ENCODE measurements around the gene ZNF324B.
"Not testable (repeated sequence)": the region's sequence is repeated elsewhere in the genome, so short reads cannot be mapped to it uniquely, and the experiment has no call there.

Gene ZNF324B

DNA sequence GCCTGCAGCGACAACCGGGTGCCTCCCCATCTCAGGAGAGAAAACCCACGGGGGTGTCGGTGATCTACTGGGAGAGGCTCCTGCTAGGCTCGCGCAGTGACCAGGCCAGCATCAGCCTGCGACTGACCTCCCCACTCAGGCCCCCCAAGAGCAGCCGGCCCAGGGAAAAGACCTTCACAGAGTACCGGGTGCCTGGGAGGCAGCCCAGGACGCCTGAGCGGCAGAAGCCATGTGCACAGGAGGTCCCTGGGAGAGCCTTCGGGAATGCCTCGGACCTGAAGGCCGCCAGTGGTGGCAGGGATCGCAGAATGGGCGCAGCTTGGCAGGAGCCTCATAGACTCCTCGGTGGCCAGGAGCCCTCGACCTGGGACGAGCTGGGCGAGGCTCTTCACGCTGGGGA is 3.9 kb downstream of the ZNF324B start:
- no peak for DNase-seq (ENCODE audit: low read depth)

DNA sequence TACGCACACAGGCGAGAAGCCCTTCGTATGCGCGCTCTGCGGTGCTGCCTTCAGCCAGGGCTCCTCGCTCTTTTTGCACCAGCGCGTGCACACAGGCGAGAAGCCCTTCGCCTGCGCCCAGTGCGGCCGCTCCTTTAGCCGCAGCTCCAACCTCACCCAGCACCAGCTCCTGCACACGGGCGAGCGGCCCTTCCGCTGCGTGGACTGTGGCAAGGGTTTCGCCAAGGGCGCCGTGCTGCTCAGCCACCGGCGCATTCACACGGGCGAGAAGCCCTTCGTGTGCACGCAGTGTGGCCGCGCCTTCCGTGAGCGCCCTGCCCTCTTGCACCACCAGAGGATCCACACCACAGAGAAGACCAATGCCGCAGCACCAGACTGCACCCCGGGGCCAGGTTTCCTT is 4.7 kb downstream of the ZNF324B start:
- DNase-seq (ENCODE audit: low read depth) = no peak

DNA sequence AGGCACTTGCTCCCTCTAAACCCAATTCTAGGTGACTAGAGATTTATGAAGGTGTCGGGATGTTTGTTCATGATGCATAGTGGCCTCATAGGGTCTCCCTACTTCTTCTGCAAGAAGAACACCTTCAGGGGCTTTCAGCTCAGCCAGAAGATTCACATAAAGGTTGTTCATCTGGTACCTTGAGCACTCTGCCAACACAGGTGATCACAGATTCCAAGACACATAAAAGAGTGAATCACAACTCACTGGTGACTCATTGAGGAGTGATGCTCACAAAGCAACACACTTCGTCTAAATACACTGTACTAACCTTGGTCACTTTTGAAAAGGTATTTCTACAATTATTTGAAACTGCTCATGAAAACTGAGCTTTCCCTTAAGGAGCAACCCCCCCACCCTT is 8.6 kb downstream of the ZNF324B start:
- DNase-seq (ENCODE audit: low read depth) = no peak

DNA sequence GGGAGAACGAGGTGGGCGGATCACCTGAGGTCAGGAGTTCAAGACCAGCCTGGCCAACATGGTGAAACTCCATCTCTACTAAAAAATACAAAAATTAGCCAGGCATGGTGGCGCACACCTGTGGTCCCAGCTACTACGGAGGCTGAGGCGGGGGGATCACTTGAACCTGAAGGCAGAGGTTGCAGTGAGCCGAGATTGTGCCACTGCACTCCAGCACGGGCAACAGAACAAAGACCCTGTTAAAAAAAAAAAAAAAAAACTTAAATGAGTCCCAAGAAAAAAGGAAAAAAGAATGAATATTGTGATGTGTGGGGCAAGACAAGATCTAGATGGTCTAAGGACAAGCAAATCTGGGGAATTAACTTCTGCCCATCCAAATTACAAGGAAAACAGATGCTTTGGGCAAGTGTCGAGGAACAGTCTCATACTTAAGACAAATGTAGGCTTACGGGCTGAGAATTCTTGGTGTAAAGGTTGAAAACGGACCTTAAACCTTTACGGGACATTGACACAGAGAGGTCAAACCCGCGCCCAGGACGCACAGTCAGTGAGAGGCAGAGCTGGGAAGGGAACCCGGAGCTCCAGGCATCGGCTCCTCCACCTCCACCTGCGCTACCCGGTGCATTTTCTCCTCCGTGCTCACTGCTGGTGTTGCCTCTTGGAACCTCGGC is 14.8 kb downstream of the ZNF324B start:
- no peak for DNase-seq (ENCODE audit: low read depth)

DNA sequence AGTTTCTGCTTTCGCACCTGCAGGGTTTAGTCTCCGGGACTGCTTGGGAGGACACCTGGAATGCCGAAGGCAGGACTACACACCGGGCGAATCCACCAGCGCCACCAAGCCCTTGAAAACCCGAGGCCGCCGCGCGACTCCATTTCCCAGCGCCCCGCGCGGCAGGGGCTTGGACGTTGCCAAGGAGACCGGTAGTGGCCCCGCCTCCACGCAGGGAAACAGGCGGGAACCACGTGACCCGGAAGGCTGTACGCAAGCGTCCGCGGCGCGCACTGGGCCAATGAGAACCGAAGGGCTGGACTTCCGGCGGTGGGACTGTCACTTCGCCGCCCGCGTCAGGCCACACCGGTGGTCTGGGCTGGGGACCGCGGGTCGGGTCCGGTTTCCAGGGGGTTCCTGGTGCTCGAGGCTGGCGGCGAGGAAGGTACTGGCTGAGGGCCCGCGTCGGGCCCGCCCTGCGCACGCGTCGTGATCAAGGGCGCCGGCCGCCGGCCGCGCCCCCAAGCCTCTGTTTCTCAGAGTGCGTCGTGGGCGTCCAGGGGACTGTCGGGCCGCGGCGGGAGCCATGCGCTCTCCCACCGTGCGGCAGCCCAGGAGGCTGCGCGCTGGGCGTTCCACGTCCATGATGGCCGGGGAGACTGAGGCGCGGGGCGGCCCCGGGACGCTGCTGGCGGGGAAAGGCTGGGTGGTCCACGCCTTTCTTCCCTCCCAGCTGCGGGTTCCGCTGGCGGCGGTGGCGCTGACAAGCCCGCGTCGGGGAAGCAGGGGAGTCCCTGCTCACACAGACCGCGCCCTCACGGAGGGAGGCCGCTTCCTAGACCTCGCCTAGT is 15.6 kb downstream of the ZNF324B start, which contains the start of gene ZNF324:
Gene ZNF324 (plus strand): TSS at position 321 of the 830 bp plus-strand sequence. CDS start 2,106 bp downstream, outside the sequence.
- DNase-seq (ENCODE audit: low read depth) = peak; percentile 96

DNA sequence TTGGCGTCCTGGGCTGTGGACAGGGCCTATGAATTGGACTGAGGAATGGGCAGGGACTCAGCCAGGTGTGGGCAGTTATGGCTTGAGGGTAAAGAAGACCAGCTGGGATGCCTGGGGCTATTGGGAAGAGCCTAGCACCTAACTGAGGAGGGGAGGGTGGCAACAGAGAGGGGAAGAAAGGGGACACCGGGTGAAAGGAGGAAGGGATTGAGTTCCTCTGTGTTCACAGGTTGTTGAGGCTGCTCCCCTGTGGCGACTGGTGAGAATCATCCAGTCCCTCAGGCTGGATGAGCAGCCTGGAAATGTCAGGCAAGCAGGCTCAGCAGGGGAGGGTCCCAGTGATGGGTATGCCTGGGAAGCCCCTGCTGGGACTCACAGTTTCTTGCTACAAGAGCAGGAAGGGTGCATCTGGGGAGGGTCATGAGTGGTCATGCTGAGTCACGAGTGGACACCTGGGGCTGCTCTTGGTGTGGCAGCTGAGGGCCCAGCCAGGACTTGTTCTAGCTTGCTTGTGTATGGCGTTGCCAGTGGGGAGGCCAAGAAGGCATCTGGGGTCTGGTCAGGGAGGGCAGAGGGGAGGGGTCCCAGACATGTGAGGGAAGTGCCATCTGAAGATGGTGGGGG is 16.9 kb downstream of the ZNF324B start:
- DNase-seq (ENCODE audit: low read depth) = no peak

DNA sequence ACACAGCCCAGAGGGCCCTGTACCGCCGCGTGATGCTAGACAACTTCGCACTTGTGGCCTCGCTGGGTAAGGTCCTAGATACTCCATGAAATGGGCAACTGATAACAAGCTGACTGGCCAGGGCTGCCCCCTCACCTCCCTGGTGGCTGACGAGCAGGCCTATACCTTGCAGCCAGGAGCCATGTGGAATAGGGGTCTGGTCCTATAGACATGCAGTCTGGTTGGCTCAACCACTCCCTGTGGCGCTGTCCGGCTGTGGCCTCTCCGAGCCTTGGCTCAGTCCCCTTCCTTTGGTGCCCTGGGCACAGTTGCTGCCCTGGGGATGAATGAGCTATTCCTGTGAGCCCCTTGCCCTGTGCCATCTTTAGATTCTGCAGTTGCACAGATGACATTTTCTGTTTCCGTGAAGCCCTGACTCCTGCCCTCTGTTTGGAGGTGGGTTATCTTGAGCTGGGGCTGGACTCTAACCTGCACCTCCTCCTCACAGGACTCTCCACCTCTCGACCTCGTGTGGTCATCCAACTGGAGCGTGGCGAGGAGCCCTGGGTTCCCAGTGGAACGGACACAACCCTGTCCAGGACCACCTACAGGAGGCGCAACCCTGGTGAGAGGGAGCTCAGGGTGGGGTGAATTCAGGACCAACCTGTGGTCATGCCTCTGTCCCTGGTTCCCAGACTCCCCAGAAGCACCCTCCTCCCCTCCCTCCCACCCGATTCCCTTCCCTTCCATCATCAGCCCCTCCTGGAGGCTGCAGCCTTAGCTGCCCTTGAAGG is 18.0 kb downstream of the ZNF324B start:
- DNase-seq (ENCODE audit: low read depth) = no peak

DNA sequence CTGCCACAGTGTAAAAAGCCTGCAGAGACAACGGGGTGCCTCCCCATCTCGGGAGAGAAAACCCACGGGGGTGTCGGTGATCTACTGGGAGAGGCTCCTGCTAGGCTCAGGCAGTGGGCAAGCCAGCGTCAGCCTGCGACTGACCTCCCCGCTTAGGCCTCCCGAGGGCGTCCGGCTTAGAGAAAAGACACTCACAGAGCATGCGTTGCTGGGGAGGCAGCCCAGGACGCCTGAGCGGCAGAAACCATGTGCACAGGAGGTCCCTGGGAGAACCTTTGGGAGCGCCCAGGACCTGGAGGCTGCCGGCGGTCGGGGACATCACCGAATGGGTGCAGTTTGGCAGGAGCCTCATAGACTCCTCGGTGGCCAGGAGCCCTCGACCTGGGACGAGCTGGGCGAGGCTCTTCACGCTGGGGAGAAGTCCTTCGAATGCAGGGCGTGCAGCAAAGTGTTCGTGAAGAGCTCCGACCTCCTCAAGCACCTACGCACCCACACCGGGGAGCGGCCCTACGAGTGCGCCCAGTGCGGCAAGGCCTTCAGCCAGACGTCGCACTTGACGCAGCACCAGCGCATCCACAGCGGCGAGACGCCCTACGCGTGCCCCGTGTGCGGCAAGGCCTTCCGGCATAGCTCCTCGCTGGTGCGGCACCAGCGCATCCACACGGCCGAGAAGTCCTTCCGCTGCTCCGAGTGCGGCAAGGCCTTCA is 19.6 kb downstream of the ZNF324B start:
- DNase-seq (ENCODE audit: low read depth) = not testable (repeated sequence)

DNA sequence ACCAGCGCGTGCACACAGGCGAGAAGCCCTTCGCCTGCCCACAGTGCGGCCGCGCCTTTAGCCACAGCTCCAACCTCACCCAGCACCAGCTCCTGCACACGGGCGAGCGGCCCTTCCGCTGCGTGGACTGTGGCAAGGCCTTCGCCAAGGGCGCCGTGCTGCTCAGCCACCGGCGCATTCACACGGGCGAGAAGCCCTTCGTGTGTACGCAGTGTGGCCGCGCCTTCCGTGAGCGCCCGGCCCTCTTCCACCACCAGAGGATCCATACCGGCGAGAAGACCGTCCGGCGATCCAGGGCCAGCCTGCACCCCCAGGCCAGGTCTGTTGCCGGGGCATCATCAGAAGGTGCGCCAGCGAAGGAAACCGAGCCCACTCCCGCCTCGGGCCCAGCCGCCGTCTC is 20.3 kb downstream of the ZNF324B start:
- DNase-seq (ENCODE audit: low read depth) = no peak

DNA sequence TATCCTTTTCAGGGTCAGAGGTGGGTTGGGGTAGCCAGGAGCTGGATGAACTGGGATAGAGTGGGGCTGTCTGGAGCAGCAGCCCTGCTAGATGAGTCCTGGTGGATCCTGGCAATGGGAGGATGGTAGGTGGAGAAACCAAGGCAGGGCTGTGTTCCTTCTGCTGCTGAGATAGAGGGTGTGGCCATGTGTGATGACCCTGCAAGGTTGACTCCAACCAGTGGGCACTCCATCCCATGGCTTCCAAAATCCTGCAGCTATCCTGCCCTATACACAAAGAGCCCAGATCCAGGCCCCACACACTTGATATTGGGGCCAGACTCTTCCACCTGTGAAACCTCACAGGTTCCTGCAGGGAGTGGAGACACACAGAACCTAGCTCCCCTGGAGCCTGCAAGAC is 22.4 kb downstream of the ZNF324B start:
- no peak for DNase-seq (ENCODE audit: low read depth)

DNA sequence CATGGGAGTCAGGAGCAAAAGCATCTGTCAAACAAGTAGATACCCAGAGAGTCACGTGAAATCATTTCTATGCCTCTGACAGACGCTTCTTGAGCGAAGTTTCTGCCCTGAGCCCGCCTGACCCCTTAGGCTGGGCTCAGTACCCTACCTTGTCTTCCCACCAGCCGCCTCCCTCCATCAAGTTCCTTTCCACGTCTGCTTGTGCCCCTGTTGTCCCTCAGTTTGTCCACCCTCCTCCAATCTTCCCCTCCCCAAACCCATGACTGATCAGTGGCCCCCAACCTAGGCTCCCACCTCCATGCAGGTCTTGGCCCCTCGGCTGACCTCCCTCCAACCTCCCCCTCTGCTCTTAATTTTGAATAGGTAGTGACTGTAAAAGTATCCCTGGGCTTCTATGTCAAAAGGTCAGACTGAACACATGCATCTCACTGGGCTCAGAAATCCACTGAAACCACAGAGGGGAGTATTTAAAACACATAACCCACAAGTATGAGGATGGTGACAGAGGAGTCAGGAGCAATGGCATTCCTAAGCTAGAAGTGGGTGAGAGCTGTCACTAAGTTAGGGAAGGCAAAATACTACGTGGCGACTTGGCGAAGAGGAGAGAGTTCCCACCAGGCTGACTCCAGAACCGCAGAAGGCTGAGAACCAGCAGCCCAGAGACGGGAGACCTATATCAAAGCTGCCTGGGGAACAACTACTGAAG is 23.0 kb downstream of the ZNF324B start:
- no peak for DNase-seq (ENCODE audit: low read depth)

DNA sequence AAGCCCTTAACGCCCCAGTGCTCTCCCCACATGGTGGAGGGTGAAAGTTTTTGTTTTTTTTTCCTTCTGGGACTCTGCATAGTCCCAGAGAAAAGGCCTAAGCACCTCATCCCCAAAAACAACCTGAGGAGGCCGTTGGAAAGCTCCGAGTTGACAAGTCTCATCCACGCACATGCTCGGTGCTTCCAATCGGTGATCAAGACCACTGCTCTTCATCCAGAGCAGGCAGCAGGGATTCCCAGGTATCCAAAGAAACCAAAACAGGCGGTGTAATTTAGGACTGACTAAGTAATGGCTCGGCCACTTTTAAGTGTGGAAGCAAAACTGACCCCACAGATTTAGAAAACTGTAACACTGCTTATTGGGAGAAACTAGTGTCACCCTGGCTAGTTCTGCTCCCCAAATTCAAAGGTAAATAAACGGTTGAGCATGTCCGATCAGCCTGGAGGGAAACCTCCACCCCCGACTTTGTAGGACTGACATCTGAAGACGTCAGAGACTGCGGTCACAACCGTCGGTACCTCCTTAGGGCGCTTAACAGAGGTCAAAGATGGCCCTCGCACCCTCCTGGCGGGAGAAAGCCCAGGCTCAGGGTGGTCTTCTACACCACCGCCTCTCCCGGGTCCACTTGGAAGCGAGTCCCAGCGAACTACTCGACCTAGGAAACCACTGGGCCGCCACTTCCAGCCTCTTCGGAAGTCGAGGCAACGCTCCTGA is 23.7 kb downstream of the ZNF324B start:
- DNase-seq (ENCODE audit: low read depth) = no peak

DNA sequence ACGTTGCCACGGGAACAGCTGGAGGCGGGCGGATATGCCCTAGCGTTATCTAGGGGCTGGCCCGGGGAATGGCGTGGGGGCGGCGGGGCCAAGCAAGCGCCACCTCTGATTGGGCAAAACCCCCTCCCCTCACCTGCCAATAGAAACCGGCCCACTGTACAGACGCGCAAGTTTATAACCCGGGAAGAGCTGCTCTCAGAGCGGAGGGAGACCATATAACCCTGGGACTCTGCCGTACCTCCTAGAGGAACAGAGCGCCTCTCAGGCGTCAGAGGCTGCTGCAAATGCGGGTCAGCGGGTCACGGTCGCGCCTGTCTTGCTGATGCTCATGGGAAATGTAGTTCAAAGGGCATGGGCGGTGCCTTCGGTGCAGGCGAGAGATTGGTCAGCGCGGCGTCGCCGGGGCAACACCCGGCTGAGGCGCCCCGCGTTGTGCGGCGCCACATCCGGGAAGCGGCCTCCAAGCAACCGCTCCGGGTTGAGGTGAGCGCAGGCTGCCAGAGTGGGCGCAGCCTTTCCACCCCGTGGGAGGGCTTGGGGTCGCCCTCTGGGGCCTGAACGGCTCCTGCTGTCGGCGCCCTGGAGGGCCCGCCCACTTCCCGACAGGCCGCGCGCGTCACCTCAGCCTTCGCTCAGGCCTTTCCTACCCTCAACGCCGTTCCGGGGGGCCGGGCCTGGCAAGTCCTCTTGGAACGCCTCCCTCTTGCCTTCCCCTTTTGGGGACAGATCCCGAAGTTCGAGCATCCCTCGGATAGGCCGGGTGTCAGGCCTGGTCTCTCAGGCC is 24.5 kb downstream of the ZNF324B start, which contains the start of gene ZNF446:
Gene ZNF446 (plus strand): TSS at position 639 of the 784 bp plus-strand sequence. CDS start 867 bp downstream, outside the sequence.
- peak; percentile 92 for DNase-seq (ENCODE audit: low read depth)

DNA sequence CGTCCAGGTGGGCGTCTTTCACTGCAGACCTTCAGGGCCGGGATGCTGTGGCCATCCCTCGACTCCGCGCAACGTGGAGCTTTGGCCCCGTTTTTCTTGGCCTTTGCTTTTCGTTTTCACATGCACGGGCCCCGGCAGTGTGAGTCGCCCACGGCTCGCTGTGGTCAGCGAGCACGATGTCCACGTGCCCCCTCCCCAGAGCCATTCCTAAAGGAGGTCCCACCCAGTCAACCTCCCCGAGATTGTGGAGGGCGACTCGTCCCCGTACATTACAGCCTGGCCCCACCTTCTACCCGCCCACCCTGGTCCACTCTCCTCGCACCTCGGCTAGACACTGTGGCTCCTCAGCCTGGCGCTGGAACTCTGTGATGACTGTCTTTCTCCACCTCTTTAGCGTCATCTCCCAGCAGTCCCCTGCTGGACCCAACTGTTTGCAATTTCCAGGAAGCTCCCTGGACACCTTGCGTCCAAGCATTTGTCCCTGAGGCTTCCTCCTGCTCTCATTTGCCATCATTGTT is 25.1 kb downstream of the ZNF324B start:
- DNase-seq (ENCODE audit: low read depth) = no peak

DNA sequence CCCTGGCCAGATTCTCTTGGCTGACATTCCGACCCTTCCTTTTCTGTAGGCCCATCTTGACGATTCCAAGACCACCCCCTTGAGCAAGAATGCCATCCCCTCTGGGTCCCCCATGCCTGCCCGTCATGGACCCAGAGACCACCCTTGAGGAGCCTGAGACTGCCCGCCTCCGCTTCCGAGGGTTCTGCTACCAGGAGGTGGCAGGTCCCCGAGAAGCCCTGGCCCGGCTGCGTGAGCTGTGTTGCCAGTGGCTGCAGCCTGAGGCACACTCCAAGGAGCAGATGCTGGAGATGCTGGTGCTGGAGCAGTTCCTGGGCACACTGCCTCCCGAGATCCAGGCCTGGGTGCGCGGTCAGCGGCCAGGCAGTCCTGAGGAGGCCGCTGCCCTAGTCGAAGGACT is 25.7 kb downstream of the ZNF324B start:
- no peak for DNase-seq (ENCODE audit: low read depth)

DNA sequence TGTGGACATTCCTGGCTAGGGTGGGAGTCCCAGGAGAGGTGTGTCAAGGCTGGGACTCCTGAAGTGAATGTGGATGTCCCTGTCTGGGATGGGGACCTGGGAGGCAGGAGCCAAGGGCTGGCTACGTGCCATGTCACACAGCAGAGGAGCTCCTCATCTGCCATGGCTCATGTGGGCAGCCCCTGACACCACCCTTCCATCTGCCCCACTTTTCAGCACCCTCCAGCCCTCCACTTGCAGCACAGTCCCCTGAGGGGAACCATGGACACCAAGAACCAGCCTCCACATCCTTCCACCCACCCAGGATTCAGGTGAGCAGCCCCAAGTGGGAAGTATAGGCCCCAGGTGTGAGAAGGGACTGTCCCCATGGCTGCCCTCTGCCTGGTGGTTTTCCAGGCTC is 26.4 kb downstream of the ZNF324B start:
- no peak for DNase-seq (ENCODE audit: low read depth)

DNA sequence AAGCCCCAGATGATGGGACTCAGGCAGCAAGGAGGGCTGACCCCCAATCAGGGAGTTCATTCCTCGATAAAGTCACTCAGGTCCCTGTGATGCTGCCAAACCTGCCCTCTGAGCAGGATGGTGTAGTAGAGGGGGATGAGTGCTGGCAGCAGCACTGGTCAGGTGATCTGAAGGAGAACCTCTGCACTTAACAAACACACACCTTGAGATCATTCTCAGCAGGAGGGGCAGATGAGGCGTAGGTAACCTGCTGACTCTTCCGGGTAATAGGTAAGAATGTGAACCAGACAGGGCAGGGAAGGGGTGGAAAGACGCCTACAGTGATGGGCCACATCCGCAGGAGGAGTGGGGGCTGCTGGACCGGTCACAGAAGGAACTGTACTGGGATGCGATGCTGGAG is 27.9 kb downstream of the ZNF324B start:
- no peak for DNase-seq (ENCODE audit: low read depth)

DNA sequence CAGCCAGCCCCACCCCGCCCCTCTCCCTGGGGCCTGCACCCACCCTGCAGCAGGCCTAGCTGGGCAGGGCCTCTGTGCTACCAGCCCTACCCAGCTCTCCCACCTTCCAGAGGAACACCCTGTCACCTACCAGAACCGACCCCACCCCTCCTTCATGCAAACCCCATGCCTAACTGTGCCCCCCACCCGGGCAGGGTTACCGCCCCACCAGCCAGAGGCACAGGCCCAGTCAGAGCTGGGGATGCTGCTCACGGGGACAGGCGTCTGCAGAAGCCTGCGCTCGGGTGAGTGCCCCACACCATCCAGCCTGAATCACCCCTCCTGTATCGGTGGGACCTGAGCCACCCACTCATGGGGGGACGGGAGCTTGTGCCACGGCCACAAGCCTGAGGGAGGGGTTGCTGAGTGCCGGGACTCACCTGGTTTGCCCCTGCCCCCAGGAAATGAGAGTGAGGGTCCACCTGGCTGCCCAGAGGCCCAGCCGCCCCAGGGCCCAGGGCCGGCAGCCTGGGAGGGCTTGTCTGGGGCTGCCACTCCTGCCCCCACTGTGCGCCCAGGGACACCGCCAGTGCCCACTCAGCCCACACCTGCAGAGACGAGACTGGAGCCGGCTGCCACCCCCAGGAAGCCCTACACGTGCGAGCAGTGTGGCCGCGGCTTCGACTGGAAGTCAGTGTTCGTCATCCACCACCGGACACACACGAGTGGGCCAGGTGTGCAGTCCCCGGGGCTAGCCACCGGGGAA is 28.5 kb downstream of the ZNF324B start:
- DNase-seq (ENCODE audit: low read depth) = no peak

Data from stimulated activated CD8-positive, alpha-beta memory T cell treated with anti-CD3 and anti-CD28 coated beads, Interleukin-12 subunit alpha, Interleukin-12 subunit beta, amount 100 ng/mL, for 4 hours (primary cell).